ENCODE results near the gene INPP4B. TPM values are rescaled to one million over a fixed set of nuclear protein-coding genes. Genes with fewer than 3 reads are reported as not detected.

The INPP4B gene
- total RNA-seq, 1 experiment from 2014 or later = 0.07 TPM

DNA sequence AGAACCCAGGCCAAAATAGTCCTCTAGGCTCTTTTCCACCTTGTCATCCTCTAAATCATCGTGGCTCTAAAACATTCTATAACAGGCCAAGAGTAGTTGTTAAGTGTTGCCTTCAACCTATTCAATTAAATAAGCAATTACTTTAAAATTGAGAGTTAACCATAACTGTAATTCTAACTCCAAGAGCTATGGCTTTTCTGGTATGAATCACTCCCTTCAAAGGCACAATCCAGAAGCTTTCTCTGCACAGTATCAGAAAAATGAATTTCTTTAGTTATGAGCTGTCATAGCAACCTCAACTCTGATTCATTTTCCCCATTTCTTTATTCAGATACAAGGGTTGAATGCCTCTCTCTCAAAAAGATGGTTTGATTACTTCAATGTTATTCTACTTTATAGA lies 21.7 kb downstream of the INPP4B start:
- TF ChIP-seq, protein P1, sequence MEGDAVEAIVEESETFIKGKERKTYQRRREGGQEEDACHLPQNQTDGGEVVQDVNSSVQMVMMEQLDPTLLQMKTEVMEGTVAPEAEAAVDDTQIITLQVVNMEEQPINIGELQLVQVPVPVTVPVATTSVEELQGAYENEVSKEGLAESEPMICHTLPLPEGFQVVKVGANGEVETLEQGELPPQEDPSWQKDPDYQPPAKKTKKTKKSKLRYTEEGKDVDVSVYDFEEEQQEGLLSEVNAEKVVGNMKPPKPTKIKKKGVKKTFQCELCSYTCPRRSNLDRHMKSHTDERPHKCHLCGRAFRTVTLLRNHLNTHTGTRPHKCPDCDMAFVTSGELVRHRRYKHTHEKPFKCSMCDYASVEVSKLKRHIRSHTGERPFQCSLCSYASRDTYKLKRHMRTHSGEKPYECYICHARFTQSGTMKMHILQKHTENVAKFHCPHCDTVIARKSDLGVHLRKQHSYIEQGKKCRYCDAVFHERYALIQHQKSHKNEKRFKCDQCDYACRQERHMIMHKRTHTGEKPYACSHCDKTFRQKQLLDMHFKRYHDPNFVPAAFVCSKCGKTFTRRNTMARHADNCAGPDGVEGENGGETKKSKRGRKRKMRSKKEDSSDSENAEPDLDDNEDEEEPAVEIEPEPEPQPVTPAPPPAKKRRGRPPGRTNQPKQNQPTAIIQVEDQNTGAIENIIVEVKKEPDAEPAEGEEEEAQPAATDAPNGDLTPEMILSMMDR (conservative IDR thresholded peaks at IDR 0.05) = no peak
- Histone ChIP-seq H3K23ac (ENCODE audit: insufficient read length, low read depth, low read length) (no peak overlapping the region), H3K23me2 (ENCODE audit: insufficient read length, low read depth, low read length, poor library complexity, severe bottlenecking) (no peaks in the 10 kb centered on the region), H2BK20ac (ENCODE audit: low read depth, low read length, poor library complexity, severe bottlenecking) (no peak overlapping the region), H4K5ac (ENCODE audit: insufficient read length, low read depth, low read length) (no peak overlapping the region), H3T11ph (ENCODE audit: low read length) (no peak overlapping the region), H4K20me1 (ENCODE audit: control insufficient read depth, insufficient read depth, insufficient read length) (no peaks in the 10 kb centered on the region), H2AFZ (ENCODE audit: low read length) (no peak overlapping the region), H2AK5ac (ENCODE audit: insufficient read length, low read length) (no peak overlapping the region), H3K56ac (ENCODE audit: insufficient read length, low read depth, low read length) (no peak overlapping the region), H4K91ac (ENCODE audit: insufficient read length, low read depth, low read length) (no peak overlapping the region), H3K14ac (ENCODE audit: insufficient read depth, low read length) (no peak overlapping the region), H3K27me3 (ENCODE audit: insufficient read depth, low read length) (no peaks in the 10 kb centered on the region), H3K9me3 (ENCODE audit: control insufficient read depth, low read depth, low read length) (no peaks in the 10 kb centered on the region), H2BK5ac (ENCODE audit: insufficient read length, low read length) (no peak overlapping the region), H3K18ac (ENCODE audit: insufficient read length, low read depth, low read length) (no peak overlapping the region), H2BK12ac (ENCODE audit: insufficient read length, low read depth, low read length) (no peak overlapping the region), H2BK120ac (ENCODE audit: low read depth, low read length, poor library complexity, severe bottlenecking) (no peak overlapping the region), H3K4me2 (ENCODE audit: insufficient read depth, insufficient read length, low read length) (no peak overlapping the region), H3K4me1 (ENCODE audit: insufficient read depth, low read length) (no peaks in the 10 kb centered on the region), H3K79me1 (ENCODE audit: insufficient read depth, low read depth, low read length, poor library complexity, severe bottlenecking) (no peaks in the 10 kb centered on the region), H3K9ac (ENCODE audit: extremely low read depth, insufficient read length, low read length) (no peak overlapping the region), H2BK15ac (ENCODE audit: low read depth, low read length) (no peak overlapping the region), H3K27ac (ENCODE audit: insufficient read length, low read depth, low read length) (no peak overlapping the region), H4K8ac (replicated peaks; ENCODE audit: insufficient read length, low read depth, low read length) (no peak overlapping the region), H3K79me2 (ENCODE audit: insufficient read depth, low read length) (no peaks in the 10 kb centered on the region), H3K4ac (ENCODE audit: low read depth, low read length) (no peak overlapping the region)
- Mint-ChIP-seq H3K4me3 (no peak overlapping the region), H3K4me1 (peaks cover 8 to 13% of the 10 kb centered on the region in 2 experiments), H3K27ac (no peak overlapping the region), H3K9me3 (no peaks in the 10 kb centered on the region), H3K27me3 (ENCODE audit: low read depth) (no peaks in the 10 kb centered on the region; the same call in 1 of the 2 replicates), H3K36me3 (ENCODE audit: insufficient read depth in 1 of 3, low read depth in 3 of 3) (no peaks in the 10 kb centered on the region; a peak in 1 of 7 replicates)
- no CpG with 5 or more reads among the region's 1 CpG for WGBS (ENCODE audit: extremely low coverage, insufficient read length, low lambda C conversion rate)
- DNase-seq = no peak

Data from H9 (cell line).